HUES64 (cell line): ENCODE measurements around the gene HAPSTR1.

ENCODE experiments used
- H3K27ac ChIP-seq: 2 replicates; pipeline ENCODE4 v1.7.0; 2013; ENCODE audit warnings: low read depth, low read length, inconsistent platforms
- H3K27me3 ChIP-seq: 2 replicates; pipeline ENCODE4 v1.6.1; 2013; ENCODE audit warnings: mild to moderate bottlenecking, low read length; ENCODE audit not compliant: insufficient read depth
- H3K36me3 ChIP-seq: 2 replicates; pipeline ENCODE4 v1.6.1; 2013; ENCODE audit warnings: mild to moderate bottlenecking, low read length; ENCODE audit not compliant: insufficient read depth
- H3K4me1 ChIP-seq: 2 replicates; pipeline ENCODE4 v1.6.1; 2013; ENCODE audit warnings: mild to moderate bottlenecking, low read length, moderate library complexity; ENCODE audit not compliant: insufficient read depth
- H3K4me3 ChIP-seq: 2 replicates; pipeline ENCODE4 v1.5.1; 2013; ENCODE audit warnings: mild to moderate bottlenecking, low read length, moderate library complexity
- H3K9ac ChIP-seq: 2 replicates; pipeline ENCODE4 v1.6.1; 2013; ENCODE audit warnings: mild to moderate bottlenecking, low read depth, low read length
- H3K9me3 ChIP-seq: 2 replicates; pipeline ENCODE4 v1.6.1; 2013; ENCODE audit warnings: low read depth, low read length; ENCODE audit not compliant: insufficient read depth
- WGBS: fragments of 150-250, 120-280 bp; methylation state at CpG from one replicate; pipeline ENCODE4 v1.1.7; 2013; ENCODE audit warnings: missing lambda C conversion rate; 5-methylcytosine and 5-hydroxymethylcytosine counted together

HAPSTR1 gene

GRCh38 chr16:9124444-9124843 lies 33.0 kb downstream of the HAPSTR1 start:
- Histone ChIP-seq H3K36me3 (peaks cover 27% of the 10 kb centered on the region), H3K27me3 (no peaks in the 10 kb centered on the region), H3K9ac (no peak overlapping the region), H3K9me3 (no peaks in the 10 kb centered on the region), H3K4me1 (peaks cover 13% of the 10 kb centered on the region; the same call in 1 of the 2 replicates), H3K4me3 (no peak overlapping the region), H3K27ac (no peak overlapping the region)
- WGBS: 92% methylated on average over 7 of the region's 7 CpGs

DNA sequence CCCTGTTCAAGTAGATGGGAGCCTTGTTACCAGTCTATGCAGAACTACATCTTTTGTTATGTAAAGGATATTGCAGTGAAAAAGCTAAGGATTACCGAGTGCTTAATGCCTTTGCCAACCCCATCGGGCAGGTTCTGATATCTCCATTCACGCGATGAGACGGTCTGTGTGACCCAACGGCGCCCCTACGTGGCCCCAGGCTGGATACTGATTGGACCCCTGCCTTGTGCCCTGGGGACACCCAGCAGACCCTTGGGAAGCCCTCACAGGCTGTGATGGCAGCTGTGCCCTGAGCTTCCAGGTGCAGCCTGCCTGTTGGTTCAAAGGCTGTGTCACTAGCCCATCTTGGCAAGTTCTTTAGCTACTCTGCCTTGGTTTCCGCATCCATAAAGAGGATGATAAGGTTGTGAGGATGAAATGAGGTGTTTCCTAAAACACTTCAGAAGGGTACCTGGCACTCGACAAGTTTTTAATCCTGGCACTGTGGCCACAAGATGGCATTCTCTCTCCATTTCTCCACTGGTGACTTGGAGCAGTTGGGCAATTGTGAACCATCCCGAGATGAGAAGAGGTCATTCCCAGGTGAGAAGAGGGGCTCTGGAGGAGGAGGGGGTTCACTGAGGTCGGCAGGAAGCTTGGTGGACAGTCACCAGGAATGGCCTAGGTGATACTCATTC lies 33.6 kb downstream of the HAPSTR1 start:
- 74% methylated on average over 12 of the region's 12 CpGs for WGBS
- no peaks in the 10 kb centered on the region for H3K27me3 ChIP-seq
- H3K4me1 ChIP-seq: peaks cover 13% of the 10 kb centered on the region; the same call in 1 of the 2 replicates
- no peak overlapping the region for H3K9ac ChIP-seq
- no peak overlapping the region for H3K4me3 ChIP-seq
- no peaks in the 10 kb centered on the region for H3K9me3 ChIP-seq
- no peak overlapping the region for H3K27ac ChIP-seq
- peaks cover 21% of the 10 kb centered on the region; the same call in 1 of the 2 replicates for H3K36me3 ChIP-seq

DNA sequence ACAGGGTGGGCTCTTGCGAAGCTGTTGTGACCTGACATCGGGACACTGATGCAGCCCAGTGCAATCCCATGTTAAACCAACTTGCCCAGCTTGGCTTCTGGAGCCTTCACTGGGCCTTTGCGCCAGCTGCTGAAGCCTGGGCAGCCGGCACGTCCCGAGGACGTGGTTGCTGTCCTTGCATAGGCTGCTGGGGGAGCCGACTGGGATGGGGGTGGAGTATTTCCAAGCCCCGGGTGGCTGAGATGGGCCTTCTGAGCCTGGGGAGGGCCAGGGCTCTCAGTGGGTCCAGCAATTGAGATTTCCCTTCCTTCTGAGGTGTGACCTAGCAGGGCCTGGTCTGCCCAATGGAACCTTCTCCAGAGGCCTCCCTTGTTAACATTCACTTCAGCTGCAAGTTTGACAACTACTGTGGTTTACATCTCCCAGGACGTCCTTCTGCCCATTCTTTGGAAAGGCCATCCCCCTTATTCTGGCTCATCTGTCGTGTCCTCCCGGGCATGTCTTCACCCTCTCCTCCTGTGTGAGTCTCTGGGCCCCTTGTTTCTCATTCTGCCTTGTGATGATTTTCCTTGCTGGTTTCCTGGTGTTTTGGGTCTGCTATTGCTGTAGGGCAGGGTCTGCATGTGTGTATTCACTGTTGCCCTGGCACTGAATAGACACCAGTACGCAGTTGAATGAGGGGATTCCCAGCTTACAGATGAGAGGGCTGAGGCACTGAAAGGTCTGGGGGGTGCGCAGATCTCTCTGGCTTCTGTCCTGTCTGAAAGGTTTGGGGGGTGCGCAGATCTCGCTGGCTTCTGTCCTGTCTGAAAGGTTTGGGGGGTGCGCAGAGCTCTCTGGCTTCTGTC lies 34.4 kb downstream of the HAPSTR1 start:
- Histone ChIP-seq H3K4me3 (no peak overlapping the region), H3K9ac (no peak overlapping the region), H3K27ac (no peak overlapping the region), H3K27me3 (no peaks in the 10 kb centered on the region), H3K4me1 (peaks cover 13% of the 10 kb centered on the region; the same call in 1 of the 2 replicates), H3K9me3 (no peaks in the 10 kb centered on the region), H3K36me3 (peaks cover 16% of the 10 kb centered on the region; the same call in 1 of the 2 replicates)
- WGBS: 88% methylated on average over 17 of the region's 17 CpGs

GRCh38 chr16:9126609-9127008 lies 35.2 kb downstream of the HAPSTR1 start:
- H3K27ac ChIP-seq: no peak overlapping the region; the same call in 1 of the 2 replicates
- peaks cover 9% of the 10 kb centered on the region; the same call in 1 of the 2 replicates for H3K36me3 ChIP-seq
- H3K4me1 ChIP-seq: peaks cover 13% of the 10 kb centered on the region; the same call in 1 of the 2 replicates
- no peak overlapping the region for H3K4me3 ChIP-seq
- H3K9ac ChIP-seq: no peak overlapping the region
- H3K27me3 ChIP-seq: no peaks in the 10 kb centered on the region
- WGBS: 85% methylated on average over 2 of the region's 2 CpGs
- no peaks in the 10 kb centered on the region for H3K9me3 ChIP-seq

DNA sequence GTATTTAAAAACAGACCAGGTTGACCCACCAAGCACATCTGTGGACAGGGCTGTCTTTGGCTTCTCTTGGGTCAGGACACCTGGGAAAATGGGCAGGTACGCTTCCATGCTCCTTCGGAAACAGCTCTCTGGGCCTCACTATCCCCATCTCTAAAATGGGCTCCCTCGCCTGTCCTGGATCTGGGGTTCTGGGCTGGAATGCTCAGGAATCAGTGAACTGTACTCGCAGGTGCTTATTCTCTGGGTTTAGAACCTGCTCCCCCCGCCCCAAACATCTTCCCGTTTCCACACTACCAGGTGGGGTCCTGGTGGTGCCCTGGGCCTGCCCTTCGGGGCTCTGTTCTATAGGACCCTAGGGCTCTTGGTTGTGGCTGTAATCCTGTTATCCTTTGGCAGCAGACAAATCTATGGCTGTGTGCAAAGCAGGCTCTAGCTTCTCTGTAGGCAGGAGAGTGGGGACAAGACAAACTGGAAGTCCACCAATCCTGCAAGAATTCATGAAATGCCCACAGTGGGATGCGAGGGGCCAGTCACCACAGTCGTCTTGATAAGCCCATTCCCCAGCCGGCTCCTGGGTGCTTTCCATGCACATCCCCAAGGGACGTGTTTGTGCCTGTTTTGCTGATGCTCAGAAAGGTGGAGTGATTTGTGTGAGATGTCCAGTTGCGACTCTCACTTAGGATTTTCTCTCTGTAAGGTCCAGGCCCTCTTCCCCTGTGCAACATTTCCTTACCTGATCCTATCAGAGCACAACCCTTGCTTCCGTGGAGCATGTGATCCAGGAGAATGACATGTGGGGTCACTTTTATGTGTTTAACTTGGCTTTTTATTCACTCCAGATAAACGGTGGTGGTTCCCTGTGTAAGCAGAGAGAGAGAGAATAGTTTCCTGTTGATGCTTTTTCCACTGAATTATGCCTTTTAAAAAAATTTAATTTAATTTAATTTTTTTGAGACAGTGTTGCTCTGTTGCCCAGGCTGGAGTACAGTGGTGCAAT lies 37.2 kb downstream of the HAPSTR1 start:
- H3K4me1 ChIP-seq: peaks cover 13% of the 10 kb centered on the region; the same call in 1 of the 2 replicates

DNA sequence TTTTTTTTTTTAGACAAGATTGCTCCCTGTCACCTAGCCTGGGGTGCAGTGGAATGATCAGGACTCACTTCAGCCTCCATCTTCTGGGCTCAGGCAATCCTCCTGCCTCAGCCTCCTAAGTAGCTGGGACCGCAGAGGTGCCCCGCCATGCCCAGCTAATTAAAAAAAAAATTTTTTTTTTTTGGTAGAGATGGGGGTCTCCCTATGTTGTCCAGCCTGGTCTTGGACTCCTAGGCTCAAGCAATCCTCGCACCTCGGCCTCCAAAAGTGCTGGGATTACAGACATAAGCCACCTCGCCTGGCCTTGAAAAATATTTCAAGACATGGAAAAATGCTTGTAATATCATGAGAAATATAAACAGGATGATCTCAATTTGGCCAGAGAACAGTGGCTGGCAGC lies 42.9 kb downstream of the HAPSTR1 start:
- H3K9me3 ChIP-seq: no peaks in the 10 kb centered on the region
- no peak overlapping the region for H3K27ac ChIP-seq
- H3K4me1 ChIP-seq: peaks cover 4% of the 10 kb centered on the region; the same call in 1 of the 2 replicates
- no peak overlapping the region for H3K9ac ChIP-seq
- H3K36me3 ChIP-seq: no peaks in the 10 kb centered on the region
- H3K4me3 ChIP-seq: no peak overlapping the region
- 94% methylated on average over 5 of the region's 5 CpGs for WGBS
- H3K27me3 ChIP-seq: no peaks in the 10 kb centered on the region

More for the DNA sequence above, 37.2 kb downstream of the HAPSTR1 start:
- 93% methylated on average over 14 of the region's 14 CpGs for WGBS
- Histone ChIP-seq H3K36me3 (no peaks in the 10 kb centered on the region), H3K27me3 (no peaks in the 10 kb centered on the region), H3K4me3 (no peak overlapping the region), H3K9ac (no peak overlapping the region), H3K27ac (no peak overlapping the region), H3K9me3 (no peaks in the 10 kb centered on the region)

DNA sequence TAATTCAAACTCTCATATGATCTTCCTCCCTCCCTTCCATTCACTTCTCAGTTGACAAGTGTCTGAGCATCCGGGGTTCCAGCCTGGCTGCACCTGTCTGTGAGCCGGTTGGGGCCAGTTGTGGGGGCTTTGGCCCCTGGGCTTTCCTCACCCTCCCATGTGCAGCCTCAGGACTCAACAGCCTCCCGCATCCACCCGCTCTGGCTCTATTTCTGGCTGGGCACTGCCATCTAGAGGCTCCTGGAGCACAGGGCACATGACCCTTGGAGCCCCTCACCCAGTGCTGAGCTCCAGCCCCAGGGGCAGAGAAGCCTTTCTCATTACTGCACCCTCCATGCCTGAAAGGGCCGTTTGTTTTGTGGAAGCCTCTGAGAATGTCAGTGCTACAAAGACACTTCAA lies 43.3 kb downstream of the HAPSTR1 start:
- no peak overlapping the region for H3K9ac ChIP-seq
- no peak overlapping the region for H3K4me3 ChIP-seq
- H3K36me3 ChIP-seq: no peaks in the 10 kb centered on the region
- WGBS: 42% methylated on average over 5 of the region's 5 CpGs
- no peak overlapping the region for H3K27ac ChIP-seq
- H3K9me3 ChIP-seq: no peaks in the 10 kb centered on the region
- H3K4me1 ChIP-seq: peaks cover 4% of the 10 kb centered on the region; the same call in 1 of the 2 replicates
- H3K27me3 ChIP-seq: no peaks in the 10 kb centered on the region

GRCh38 chr16:9135797-9136196 lies 44.4 kb downstream of the HAPSTR1 start:
- Histone ChIP-seq H3K36me3 (no peaks in the 10 kb centered on the region), H3K27ac (no peak overlapping the region), H3K27me3 (no peaks in the 10 kb centered on the region), H3K4me3 (no peak overlapping the region), H3K9me3 (no peaks in the 10 kb centered on the region), H3K4me1 (peaks cover 4% of the 10 kb centered on the region; the same call in 1 of the 2 replicates), H3K9ac (no peak overlapping the region)
- WGBS: 94% methylated on average over 8 of the region's 8 CpGs

GRCh38 chr16:9136596-9136995 lies 45.2 kb downstream of the HAPSTR1 start:
- peaks cover 4% of the 10 kb centered on the region; the same call in 1 of the 2 replicates for H3K4me1 ChIP-seq
- WGBS: 84% methylated on average over 13 of the region's 13 CpGs
- H3K27ac ChIP-seq: no peak overlapping the region
- no peaks in the 10 kb centered on the region for H3K36me3 ChIP-seq
- H3K9ac ChIP-seq: no peak overlapping the region
- no peaks in the 10 kb centered on the region for H3K9me3 ChIP-seq
- H3K4me3 ChIP-seq: no peak overlapping the region
- no peaks in the 10 kb centered on the region for H3K27me3 ChIP-seq

DNA sequence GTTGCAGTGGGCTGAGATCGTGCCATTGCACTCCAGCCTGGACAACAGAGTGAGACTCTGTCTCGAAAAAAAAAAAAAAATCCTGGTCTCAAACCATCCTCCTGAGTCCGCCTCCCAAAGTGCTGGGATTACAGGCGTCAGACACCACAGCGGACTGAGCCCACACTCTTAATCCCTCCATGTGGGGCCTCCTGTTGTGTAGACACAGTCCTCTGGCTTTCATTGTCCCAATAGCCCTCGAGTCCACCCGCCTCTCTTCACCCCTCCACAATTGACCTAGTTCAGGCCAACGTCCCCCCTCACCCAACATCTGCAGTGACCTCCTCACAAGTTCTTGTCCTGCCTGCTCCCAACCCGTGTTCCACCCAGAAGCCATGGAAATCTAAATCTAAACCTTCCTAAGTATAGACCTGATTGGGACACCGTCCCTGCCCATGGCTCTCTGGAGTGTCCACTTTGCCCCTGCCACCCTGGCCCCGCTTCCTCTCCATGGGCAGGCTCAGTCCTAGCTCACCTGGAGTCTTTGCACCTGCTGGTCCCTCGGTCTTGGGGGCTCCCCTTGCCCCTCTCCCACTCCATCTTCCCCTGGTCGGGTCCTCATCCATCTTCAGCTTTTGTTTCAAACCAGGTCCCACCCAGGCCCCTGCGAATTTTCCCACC lies 46.7 kb downstream of the HAPSTR1 start:
- Histone ChIP-seq H3K4me1 (peaks cover 4% of the 10 kb centered on the region; the same call in 1 of the 2 replicates), H3K27ac (no peak overlapping the region), H3K36me3 (no peaks in the 10 kb centered on the region), H3K27me3 (no peaks in the 10 kb centered on the region), H3K4me3 (no peak overlapping the region), H3K9ac (no peak overlapping the region), H3K9me3 (no peaks in the 10 kb centered on the region)
- WGBS: 85% methylated on average over 14 of the region's 14 CpGs
